Activated B cell treated with CpG ODN at 0.5 μM for 24 hours (primary cell): ENCODE data around the gene TBC1D14. TPM values are rescaled to one million over a fixed set of nuclear protein-coding genes. Genes with fewer than 3 reads are reported as not detected.

Source experiments
- ATAC-seq: fragments of 200-7000 bp; cut with Tn5 transposase; one replicate; pipeline ENCODE4 v1.10.0; 2021; ENCODE audit warnings: low read depth, mild to moderate bottlenecking, moderate library complexity
- CTCF ChIA-PET: fragments of 350-600 bp; sonication (Branson Sonifier 250); formaldehyde crosslinking; loops from one replicate; lab custom pipeline; 2021; ENCODE audit warnings: antibody characterized with exemption; lab: Charles Lee
- POLR2A ChIA-PET: fragments of 350-600 bp; sonication (Branson Sonifier 250); formaldehyde crosslinking; loops from one replicate; lab custom pipeline; 2021; ENCODE audit warnings: antibody characterized with exemption; lab: Charles Lee
- DNase-seq: peaks from one replicate; pipeline ENCODE4 v3.0.0; 2022
- H3K27ac Mint-ChIP-seq: one replicate; pipeline ENCODE4 v1.8.0; 2020; ENCODE audit warnings: mixed read lengths
- H3K27me3 Mint-ChIP-seq: one replicate; pipeline ENCODE4 v1.8.0; 2021; ENCODE audit warnings: mixed read lengths
- H3K36me3 Mint-ChIP-seq: one replicate; pipeline ENCODE4 v1.8.0; 2021; ENCODE audit warnings: low read depth, mixed read lengths
- H3K4me1 Mint-ChIP-seq: one replicate; pipeline ENCODE4 v1.8.0; 2021; ENCODE audit warnings: mixed read lengths
- H3K4me3 Mint-ChIP-seq: one replicate; pipeline ENCODE4 v1.8.0; 2020; ENCODE audit warnings: mild to moderate bottlenecking, mixed read lengths
- H3K9me3 Mint-ChIP-seq: one replicate; pipeline ENCODE4 v1.8.0; 2020; ENCODE audit warnings: mixed read lengths
- CTCF ChIP-seq: fragments of 200-600 bp; IDR thresholded peaks from one replicate; pipeline ENCODE4 v1.8.0; 2022; ENCODE audit warnings: antibody characterized with exemption, mild to moderate bottlenecking
- intact Hi-C: fragments of 100-400 bp; cut with micrococcal nuclease; formaldehyde crosslinking; loops from one replicate; pipeline ENCODE4 v1.15.1; 2024
- total RNA-seq: library from RNA; stranded (reverse); gene quantifications from 2 replicates; pipeline ENCODE4 v1.2.3, GENCODE V29; 2022

Gene TBC1D14
- total RNA-seq: 35.1 and 35.2 TPM in 2 replicates

GRCh38 chr4:6909113-6909969 lies at the start of gene TBC1D14:
Gene TBC1D14, plus strand, starts transcription at chr4:6909826. Its CDS starts 13,564 bp downstream, at chr4:6923390.
- H3K36me3 Mint-ChIP-seq: peaks cover 3% of the 10 kb centered on the region
- TF ChIP-seq CTCF: no peak
- ChIA-PET POLR2A (interaction anchor here (0.6 to 5.5 kb wide), 25 partner anchors 8 to 271 kb away, joined by 3 to 56 read pairs (median 8); partner anchors contain the start of genes BLOC1S4, GRPEL1, MRFAP1 and MRFAP1L1), CTCF (interaction anchor here (0.7 to 3.0 kb wide), 5 partner anchors 54 to 161 kb away, joined by 3 to 15 read pairs (median 3); no protein-coding TSS in a partner anchor)
- ATAC-seq (peak; percentile 89), DNase-seq (peak; percentile 88)
- H3K27me3 Mint-ChIP-seq: peaks cover 5% of the 10 kb centered on the region
- intact Hi-C loops: loop anchor here (1.0 to 2.0 kb wide), 9 partner anchors 8 to 269 kb away; partner anchors contain the start of genes GRPEL1, KIAA0232, MRFAP1 and MRFAP1L1
- H3K4me3 Mint-ChIP-seq: peak within 1 kb of the TSS; percentile 87
- peak within 1 kb of the TSS; percentile 86 for H3K27ac Mint-ChIP-seq
- H3K4me1 Mint-ChIP-seq: peaks cover 43% of the 10 kb centered on the region
- no peaks in the 10 kb centered on the region for H3K9me3 Mint-ChIP-seq

- Mint-ChIP-seq H3K27ac (no peak overlapping the region), H3K4me3 (no peak overlapping the region), H3K9me3 (no peaks in the 10 kb centered on the region), H3K36me3 (peaks cover 61% of the 10 kb centered on the region), H3K4me1 (no peaks in the 10 kb centered on the region), H3K27me3 (no peaks in the 10 kb centered on the region)
- ChIA-PET POLR2A (no interaction called here), CTCF (interaction anchor here (1.3 kb wide), 1 partner anchor 73 kb away, joined by 3 read pairs; no protein-coding TSS in a partner anchor)
- no peak for TF ChIP-seq CTCF
- DNase-seq: no peak
- intact Hi-C loops: no loop called here
- ATAC-seq: no peak
Observed at GRCh38 chr4:6868386-6868785, 41.2 kb upstream of the TBC1D14 start.

- peaks cover 59% of the 10 kb centered on the region for H3K36me3 Mint-ChIP-seq
- peaks cover 3% of the 10 kb centered on the region for H3K4me1 Mint-ChIP-seq
Observed at GRCh38 chr4:6869944-6870343, 39.7 kb upstream of the TBC1D14 start.

GRCh38 chr4:6873291-6873690 lies 36.3 kb upstream of the TBC1D14 start:
- no peak for TF ChIP-seq CTCF

More at GRCh38 chr4:6869944-6870343, 39.7 kb upstream of the TBC1D14 start:
- Mint-ChIP-seq H3K9me3 (no peaks in the 10 kb centered on the region), H3K27ac (no peak overlapping the region), H3K4me3 (no peak overlapping the region), H3K27me3 (no peaks in the 10 kb centered on the region)
- ChIA-PET POLR2A (no interaction called here), CTCF (interaction anchor here (1.0 kb wide), 1 partner anchor 150 kb away, joined by 3 read pairs; no protein-coding TSS in a partner anchor)
- no peak for ATAC-seq
- intact Hi-C loops: loop anchor here (10.0 kb wide), 1 partner anchor 295 kb away; the partner anchor contains the start of gene MAN2B2
- no peak for TF ChIP-seq CTCF
- DNase-seq: no peak

More at GRCh38 chr4:6873291-6873690, 36.3 kb upstream of the TBC1D14 start:
- ATAC-seq (no peak), DNase-seq (no peak)
- Mint-ChIP-seq H3K27me3 (no peaks in the 10 kb centered on the region), H3K4me3 (no peak overlapping the region), H3K4me1 (peaks cover 12% of the 10 kb centered on the region), H3K27ac (no peak overlapping the region), H3K36me3 (peaks cover 48% of the 10 kb centered on the region), H3K9me3 (no peaks in the 10 kb centered on the region)
- ChIA-PET POLR2A (interaction anchor here (1.0 to 1.6 kb wide), 4 partner anchors 36 to 194 kb away, joined by 3 to 6 read pairs (median 4); partner anchors contain the start of genes GRPEL1 and TBC1D14), CTCF (interaction anchor here (0.6 to 3.8 kb wide), 25 partner anchors 9 to 541 kb away, joined by 3 to 117 read pairs (median 4); partner anchors contain the start of genes BLOC1S4 and KIAA0232)
- intact Hi-C loops: loop anchor here (10.0 kb wide), 1 partner anchor 298 kb away; the partner anchor contains the start of gene MAN2B2
